Neural cell (in vitro differentiated cells): Measurements from ENCODE around the gene MAP3K19. TPM values are rescaled to one million over a fixed set of nuclear protein-coding genes. Genes with fewer than 3 reads are reported as not detected.

ENCODE experiments used
- polyA plus RNA-seq: library from polyadenylated mRNA; depleted of rRNA; stranded (reverse); fragments of >200 nt; gene quantifications from 2 replicates; pipeline ENCODE4 v1.2.3, GENCODE V29; 2014

Gene MAP3K19
- polyA plus RNA-seq, 1 donor from 2014 or later: not detected

Other genes with a start within 250 kb of the MAP3K19 start
- gene ACMSD, start 208.8 kb downstream of the MAP3K19 start, polyA plus RNA-seq: not detected in 2 replicates
- 121 and 134 TPM in 2 replicates for gene CCNT2, start 128.6 kb downstream of the MAP3K19 start, polyA plus RNA-seq
- 42.0 and 43.3 TPM in 2 replicates for gene RAB3GAP1, start 4.8 kb upstream of the MAP3K19 start, polyA plus RNA-seq